BE2C (cell line): ENCODE data around the gene EVI2B.

Experiments
- DNase-seq: peaks from one replicate; pipeline ENCODE4 v3.0.0-alpha.2; 2020
- H3K27me3 ChIP-seq: fragments of 250-450 bp; sonication (Bioruptor Pico); 2 replicates; pipeline ENCODE4 v1.5.1; 2020; ENCODE audit warnings: mild to moderate bottlenecking
- H3K36me3 ChIP-seq: fragments of 250-450 bp; sonication (Bioruptor Pico); 2 replicates; pipeline ENCODE4 v1.5.1; 2020; ENCODE audit warnings: mild to moderate bottlenecking
- H3K4me1 ChIP-seq: fragments of 250-450 bp; sonication (Bioruptor Pico); 2 replicates; pipeline ENCODE4 v1.5.1; 2020
- H3K4me3 ChIP-seq: 2 replicates; pipeline ENCODE4 v1.5.1; 2011; ENCODE audit warnings: low read depth, low read length
- H3K9me3 ChIP-seq: fragments of 250-450 bp; sonication (Bioruptor Pico); 2 replicates; pipeline ENCODE4 v1.5.1; 2020
- CTCF ChIP-seq: IDR thresholded peaks from 2 replicates; pipeline ENCODE4 v1.5.1; 2012; ENCODE audit warnings: mild to moderate bottlenecking, low read depth, low read length

Gene EVI2B

DNA sequence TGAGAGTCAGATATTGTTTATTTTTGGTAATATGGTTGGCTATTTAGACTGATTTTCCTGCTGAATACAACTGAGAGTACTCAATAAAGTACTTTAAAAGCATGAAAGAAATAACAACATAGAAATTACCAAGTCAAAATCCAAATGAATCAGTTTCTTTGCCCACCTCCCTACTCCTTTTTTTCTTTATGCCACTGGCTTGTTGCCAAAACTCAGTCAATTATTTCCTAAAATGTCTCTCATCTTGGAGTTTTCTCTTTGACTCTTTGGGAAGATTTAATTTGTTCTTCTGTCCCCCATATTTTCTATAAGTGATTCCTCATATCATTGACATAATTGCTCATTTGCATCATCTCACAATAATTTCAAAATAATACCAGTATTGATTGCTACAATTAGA is 14.2 kb downstream of the EVI2B start:
- H3K27me3 ChIP-seq, result no peaks in the 10 kb centered on the region
- H3K9me3 ChIP-seq, result no peaks in the 10 kb centered on the region
- TF ChIP-seq CTCF, result no peak
- no peak for DNase-seq
- H3K4me1 ChIP-seq, result no peaks in the 10 kb centered on the region
- no peak overlapping the region for H3K4me3 ChIP-seq
- no peaks in the 10 kb centered on the region for H3K36me3 ChIP-seq

DNA sequence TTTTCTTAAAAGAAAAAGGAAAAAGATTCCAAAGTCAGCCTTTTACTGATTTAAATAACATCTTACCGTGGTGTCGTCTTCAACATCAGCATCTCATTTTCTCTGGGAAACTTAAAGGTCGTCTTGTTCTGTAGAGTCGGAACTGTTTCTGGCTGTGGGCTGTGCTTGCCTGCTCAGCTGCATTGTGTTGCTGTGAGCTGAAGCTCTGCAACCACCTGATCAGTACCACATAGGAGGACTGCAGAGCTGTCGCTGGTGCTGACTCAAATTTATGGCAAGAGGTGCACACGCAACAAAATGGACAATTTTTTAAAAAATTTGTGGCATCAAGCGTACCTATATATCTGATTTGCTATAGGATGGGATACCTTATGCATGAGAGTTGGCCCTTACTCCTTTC is 16.8 kb downstream of the EVI2B start, which contains the start of gene OMG:
OMG (minus strand) TSS at position 150 of the 400 bp plus-strand sequence. CDS start 908 bp downstream, outside the sequence.
- no peak for TF ChIP-seq CTCF
- Histone ChIP-seq H3K4me3 (no peak within 1 kb of the TSS), H3K27me3 (no peaks in the 10 kb centered on the region), H3K36me3 (no peaks in the 10 kb centered on the region), H3K9me3 (no peaks in the 10 kb centered on the region), H3K4me1 (no peaks in the 10 kb centered on the region)
- DNase-seq, result no peak

- Histone ChIP-seq H3K4me1 (no peaks in the 10 kb centered on the region), H3K36me3 (no peaks in the 10 kb centered on the region), H3K9me3 (no peaks in the 10 kb centered on the region), H3K27me3 (no peaks in the 10 kb centered on the region), H3K4me3 (no peak overlapping the region)
- TF ChIP-seq CTCF, result no peak
- no peak for DNase-seq
Measured at GRCh38 chr17:31296142-31296541, 17.7 kb downstream of the EVI2B start.

DNA sequence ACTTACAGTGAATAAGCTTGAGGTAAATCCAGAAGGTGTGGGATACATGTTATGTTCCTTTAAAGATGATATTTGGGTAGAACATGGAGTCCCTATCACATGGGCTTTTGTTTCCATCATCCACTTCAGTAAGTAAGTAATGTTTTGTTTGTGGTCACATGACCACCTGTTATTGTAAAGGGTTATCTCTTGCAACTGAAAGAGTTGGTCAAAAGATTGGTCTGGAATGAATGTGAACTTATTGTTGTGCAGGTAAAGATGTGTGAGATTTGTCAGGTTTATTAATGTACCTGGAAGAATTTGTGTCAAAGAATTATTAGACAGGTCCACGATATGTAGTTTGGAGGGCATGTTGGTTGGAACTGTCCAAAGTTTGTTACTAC is 18.4 kb downstream of the EVI2B start:
- H3K4me1 ChIP-seq, result no peaks in the 10 kb centered on the region
- H3K9me3 ChIP-seq, result no peaks in the 10 kb centered on the region
- no peaks in the 10 kb centered on the region for H3K36me3 ChIP-seq
- no peak overlapping the region for H3K4me3 ChIP-seq
- no peak for DNase-seq
- TF ChIP-seq CTCF, result no peak
- no peaks in the 10 kb centered on the region for H3K27me3 ChIP-seq

GRCh38 chr17:31294820-31295488 is 18.9 kb downstream of the EVI2B start:
- no peak for DNase-seq
- Histone ChIP-seq H3K36me3 (no peaks in the 10 kb centered on the region), H3K4me3 (no peak overlapping the region), H3K27me3 (no peaks in the 10 kb centered on the region), H3K4me1 (no peaks in the 10 kb centered on the region), H3K9me3 (no peaks in the 10 kb centered on the region)
- TF ChIP-seq CTCF, result no peak

- no peaks in the 10 kb centered on the region for H3K27me3 ChIP-seq
- DNase-seq, result no peak
- TF ChIP-seq CTCF, result no peak
- no peak overlapping the region for H3K4me3 ChIP-seq
- no peaks in the 10 kb centered on the region for H3K36me3 ChIP-seq
- H3K4me1 ChIP-seq, result no peaks in the 10 kb centered on the region
- H3K9me3 ChIP-seq, result no peaks in the 10 kb centered on the region
Measured at GRCh38 chr17:31294231-31294630, 19.6 kb downstream of the EVI2B start.
